ENCODE results near the gene ULK4. TPM values are rescaled to one million over a fixed set of nuclear protein-coding genes. Genes with fewer than 3 reads are reported as not detected.
"Not testable (repeated sequence)": the region's sequence is repeated elsewhere in the genome, so short reads cannot be mapped to it uniquely, and the experiment has no call there.

Gene ULK4
- total RNA-seq, 2 donors from 2014 or later: 7.0 to 7.7 TPM

GRCh38 chr3:41578798-41579197 lies 383.1 kb downstream of the ULK4 start:
- H3K9me3 Mint-ChIP-seq: no peaks in the 10 kb centered on the region
- no peak overlapping the region for H3K27ac Mint-ChIP-seq
- no peak overlapping the region for H3K4me3 Mint-ChIP-seq
- H3K27me3 Mint-ChIP-seq: no peaks in the 10 kb centered on the region
- ATAC-seq (replicated peaks): no peak
- no peaks in the 10 kb centered on the region for H3K4me1 Mint-ChIP-seq
- H3K36me3 Mint-ChIP-seq (ENCODE audit: low read depth): no peaks in the 10 kb centered on the region

- no peak overlapping the region for H3K27ac Mint-ChIP-seq
- no peaks in the 10 kb centered on the region for H3K36me3 Mint-ChIP-seq (ENCODE audit: low read depth)
- ATAC-seq (replicated peaks): no peak
- no peaks in the 10 kb centered on the region for H3K4me1 Mint-ChIP-seq
- no peaks in the 10 kb centered on the region for H3K27me3 Mint-ChIP-seq
- H3K9me3 Mint-ChIP-seq: no peaks in the 10 kb centered on the region
- no peak overlapping the region for H3K4me3 Mint-ChIP-seq
Observed at GRCh38 chr3:41575724-41576123, 386.2 kb downstream of the ULK4 start.

- no peak overlapping the region for H3K27ac Mint-ChIP-seq
- no peaks in the 10 kb centered on the region for H3K27me3 Mint-ChIP-seq
- no peak for ATAC-seq (replicated peaks)
- H3K9me3 Mint-ChIP-seq: no peaks in the 10 kb centered on the region
- H3K4me1 Mint-ChIP-seq: no peaks in the 10 kb centered on the region
- H3K36me3 Mint-ChIP-seq (ENCODE audit: low read depth): no peaks in the 10 kb centered on the region
- no peak overlapping the region for H3K4me3 Mint-ChIP-seq
Observed at GRCh38 chr3:41574900-41575299, 387.0 kb downstream of the ULK4 start.

- H3K36me3 Mint-ChIP-seq (ENCODE audit: low read depth): no peaks in the 10 kb centered on the region
- no peak for ATAC-seq (replicated peaks)
- H3K9me3 Mint-ChIP-seq: no peaks in the 10 kb centered on the region
- H3K4me1 Mint-ChIP-seq: no peaks in the 10 kb centered on the region
- H3K27me3 Mint-ChIP-seq: no peaks in the 10 kb centered on the region
- no peak overlapping the region for H3K4me3 Mint-ChIP-seq
- no peak overlapping the region for H3K27ac Mint-ChIP-seq
Observed at GRCh38 chr3:41573591-41573990, 388.3 kb downstream of the ULK4 start.

GRCh38 chr3:41572092-41572491 lies 389.8 kb downstream of the ULK4 start:
- H3K27me3 Mint-ChIP-seq: no peaks in the 10 kb centered on the region
- no peaks in the 10 kb centered on the region for H3K4me1 Mint-ChIP-seq
- no peaks in the 10 kb centered on the region for H3K9me3 Mint-ChIP-seq
- H3K4me3 Mint-ChIP-seq: no peak overlapping the region
- H3K27ac Mint-ChIP-seq: no peak overlapping the region
- no peaks in the 10 kb centered on the region for H3K36me3 Mint-ChIP-seq (ENCODE audit: low read depth)
- no peak for ATAC-seq (replicated peaks)

GRCh38 chr3:41569632-41570305 lies 392.1 kb downstream of the ULK4 start:
- no peak for ATAC-seq (replicated peaks)
- H3K27me3 Mint-ChIP-seq: no peaks in the 10 kb centered on the region
- no peak overlapping the region for H3K27ac Mint-ChIP-seq

GRCh38 chr3:41565948-41566514 lies 395.9 kb downstream of the ULK4 start:
- Mint-ChIP-seq H3K9me3 (peaks cover 12% of the 10 kb centered on the region), H3K4me3 (no peak overlapping the region), H3K27ac (no peak overlapping the region), H3K36me3 (ENCODE audit: low read depth) (peaks cover 4% of the 10 kb centered on the region), H3K4me1 (no peaks in the 10 kb centered on the region), H3K27me3 (no peaks in the 10 kb centered on the region)
- ATAC-seq (replicated peaks): no peak

More at GRCh38 chr3:41569632-41570305, 392.1 kb downstream of the ULK4 start:
- Mint-ChIP-seq H3K4me3 (no peak overlapping the region), H3K36me3 (ENCODE audit: low read depth) (no peaks in the 10 kb centered on the region), H3K9me3 (no peaks in the 10 kb centered on the region), H3K4me1 (no peaks in the 10 kb centered on the region)

- Mint-ChIP-seq H3K9me3 (peaks cover 12% of the 10 kb centered on the region), H3K4me3 (no peak overlapping the region), H3K27ac (no peak overlapping the region), H3K27me3 (no peaks in the 10 kb centered on the region), H3K4me1 (no peaks in the 10 kb centered on the region), H3K36me3 (ENCODE audit: low read depth) (peaks cover 4% of the 10 kb centered on the region)
- no peak for ATAC-seq (replicated peaks)
Observed at GRCh38 chr3:41565003-41565402, 396.9 kb downstream of the ULK4 start.

- Mint-ChIP-seq H3K4me1 (peaks cover 11% of the 10 kb centered on the region), H3K9me3 (peaks cover 15% of the 10 kb centered on the region)
- ATAC-seq (replicated peaks): peak; percentile 29
- H3K27me3 Mint-ChIP-seq; H3K4me3 Mint-ChIP-seq; H3K36me3 Mint-ChIP-seq (ENCODE audit: low read depth); H3K27ac Mint-ChIP-seq: not testable (repeated sequence)
Observed at GRCh38 chr3:41556245-41556644, 405.7 kb downstream of the ULK4 start.

GRCh38 chr3:41532976-41533375 lies 428.9 kb downstream of the ULK4 start:
- ATAC-seq (replicated peaks): no peak
- no peaks in the 10 kb centered on the region for H3K4me1 Mint-ChIP-seq
- no peak overlapping the region for H3K4me3 Mint-ChIP-seq
- no peaks in the 10 kb centered on the region for H3K36me3 Mint-ChIP-seq (ENCODE audit: low read depth)
- no peak overlapping the region for H3K27ac Mint-ChIP-seq
- no peaks in the 10 kb centered on the region for H3K9me3 Mint-ChIP-seq
- no peaks in the 10 kb centered on the region for H3K27me3 Mint-ChIP-seq

GRCh38 chr3:41526995-41527573 lies 434.8 kb downstream of the ULK4 start:
- no peaks in the 10 kb centered on the region for H3K9me3 Mint-ChIP-seq
- no peak for ATAC-seq (replicated peaks)
- no peak overlapping the region for H3K27ac Mint-ChIP-seq
- H3K36me3 Mint-ChIP-seq (ENCODE audit: low read depth): no peaks in the 10 kb centered on the region
- no peaks in the 10 kb centered on the region for H3K27me3 Mint-ChIP-seq
- peaks cover 5% of the 10 kb centered on the region for H3K4me1 Mint-ChIP-seq
- H3K4me3 Mint-ChIP-seq: no peak overlapping the region

GRCh38 chr3:41525303-41526064 lies 436.4 kb downstream of the ULK4 start:
- Mint-ChIP-seq H3K4me1 (peaks cover 5% of the 10 kb centered on the region), H3K27me3 (no peaks in the 10 kb centered on the region), H3K9me3 (no peaks in the 10 kb centered on the region), H3K4me3 (no peak overlapping the region), H3K27ac (no peak overlapping the region), H3K36me3 (ENCODE audit: low read depth) (no peaks in the 10 kb centered on the region)
- peak; percentile 37 for ATAC-seq (replicated peaks)

- no peaks in the 10 kb centered on the region for H3K27me3 Mint-ChIP-seq
- no peak overlapping the region for H3K27ac Mint-ChIP-seq
- H3K9me3 Mint-ChIP-seq: no peaks in the 10 kb centered on the region
- H3K36me3 Mint-ChIP-seq (ENCODE audit: low read depth): no peaks in the 10 kb centered on the region
- no peak for ATAC-seq (replicated peaks)
- H3K4me1 Mint-ChIP-seq: peaks cover 5% of the 10 kb centered on the region
- no peak overlapping the region for H3K4me3 Mint-ChIP-seq
Observed at GRCh38 chr3:41523897-41524296, 438.0 kb downstream of the ULK4 start.

GRCh38 chr3:41522612-41523011 lies 439.3 kb downstream of the ULK4 start:
- Mint-ChIP-seq H3K9me3 (no peaks in the 10 kb centered on the region), H3K27me3 (no peaks in the 10 kb centered on the region), H3K4me1 (peaks cover 5% of the 10 kb centered on the region), H3K27ac (no peak overlapping the region), H3K4me3 (no peak overlapping the region), H3K36me3 (ENCODE audit: low read depth) (no peaks in the 10 kb centered on the region)
- ATAC-seq (replicated peaks): no peak
